ENCODE results near the gene CRYZL1. TPM values are rescaled to one million over a fixed set of nuclear protein-coding genes. Genes with fewer than 3 reads are reported as not detected.
A peak's percentile ranks its signal among the peaks of the same experiment; 100 is the strongest.
"Not testable (repeated sequence)": the region's sequence is repeated elsewhere in the genome, so short reads cannot be mapped to it uniquely, and the experiment has no call there.

CRYZL1 gene
- total RNA-seq, 1 donor from 2014 or later, result 36.5 TPM

- intact Hi-C loops (cut with micrococcal nuclease), result loop anchor here (1.0 to 10.0 kb wide), 6 partner anchors 151 to 972 kb away; partner anchors contain the start of genes ATP5PO, DNAJC28, MRPS6 and PAXBP1
- no peaks in the 10 kb centered on the region for H3K36me3 Mint-ChIP-seq (ENCODE audit: low read depth)
- peaks cover 12% of the 10 kb centered on the region for H3K4me1 Mint-ChIP-seq (ENCODE audit: low read depth)
- no peaks in the 10 kb centered on the region for H3K9me3 Mint-ChIP-seq
- peaks cover 22% of the 10 kb centered on the region for H3K27me3 Mint-ChIP-seq (ENCODE audit: low read depth)
- peak overlapping the region; percentile 80 for H3K4me3 Mint-ChIP-seq (ENCODE audit: low read depth)
- no peak overlapping the region for H3K27ac Mint-ChIP-seq
- DNase-seq (ENCODE audit: low spot score), result no peak
These were observed 1.5 kb upstream of the CRYZL1 start for GRCh38 chr21:33642896-33643657.

- Mint-ChIP-seq H3K4me3 (ENCODE audit: low read depth) (peak within 1 kb of the TSS; percentile 94), H3K9me3 (no peaks in the 10 kb centered on the region), H3K27ac (peak within 1 kb of the TSS; percentile 95), H3K27me3 (ENCODE audit: low read depth) (peaks cover 22% of the 10 kb centered on the region), H3K36me3 (ENCODE audit: low read depth) (peaks cover 3% of the 10 kb centered on the region), H3K4me1 (ENCODE audit: low read depth) (peaks cover 13% of the 10 kb centered on the region)
- intact Hi-C loops (cut with micrococcal nuclease), result loop anchor here (1.0 to 10.0 kb wide), 6 partner anchors 150 to 973 kb away; partner anchors contain the start of genes ATP5PO, DNAJC28, MRPS6 and PAXBP1
- peak; percentile 98 for DNase-seq (ENCODE audit: low spot score)
These were observed 720 bp upstream of the CRYZL1 start, which contains the start of gene ITSN1 for GRCh38 chr21:33642027-33642895. TSS of gene ITSN1 (plus strand) at chr21:33642501. CDS start at chr21:33718829, 76,328 bp downstream.

- Mint-ChIP-seq H3K27me3 (ENCODE audit: low read depth) (peaks cover 22% of the 10 kb centered on the region), H3K9me3 (no peaks in the 10 kb centered on the region), H3K36me3 (ENCODE audit: low read depth) (peaks cover 3% of the 10 kb centered on the region), H3K27ac (peak overlapping the region; percentile 95), H3K4me3 (ENCODE audit: low read depth) (peak overlapping the region; percentile 94), H3K4me1 (ENCODE audit: low read depth) (peaks cover 13% of the 10 kb centered on the region)
- no peak for DNase-seq (ENCODE audit: low spot score)
- intact Hi-C loops (cut with micrococcal nuclease), result loop anchor here (1.0 to 10.0 kb wide), 8 partner anchors 53 to 974 kb away; partner anchors contain the start of genes DNAJC28, DONSON, GART and MRPS6
These were observed 717 bp downstream of the CRYZL1 start for GRCh38 chr21:33640697-33641351.

- H3K4me3 Mint-ChIP-seq (ENCODE audit: low read depth), result no peak overlapping the region
- no peaks in the 10 kb centered on the region for H3K27me3 Mint-ChIP-seq (ENCODE audit: low read depth)
- no peak overlapping the region for H3K27ac Mint-ChIP-seq
- intact Hi-C loops (cut with micrococcal nuclease), result no loop called here
- no peaks in the 10 kb centered on the region for H3K9me3 Mint-ChIP-seq
- peaks cover 4% of the 10 kb centered on the region for H3K4me1 Mint-ChIP-seq (ENCODE audit: low read depth)
- DNase-seq (ENCODE audit: low spot score), result no peak
- H3K36me3 Mint-ChIP-seq (ENCODE audit: low read depth), result peaks cover 18% of the 10 kb centered on the region
These were observed 7.3 kb downstream of the CRYZL1 start for GRCh38 chr21:33634254-33634653.

GRCh38 chr21:33626151-33626550, 15.4 kb downstream of the CRYZL1 start:
- DNase-seq (ENCODE audit: low spot score); H3K9me3 Mint-ChIP-seq; H3K27me3 Mint-ChIP-seq (ENCODE audit: low read depth); H3K4me1 Mint-ChIP-seq (ENCODE audit: low read depth); H3K4me3 Mint-ChIP-seq (ENCODE audit: low read depth); intact Hi-C loops (cut with micrococcal nuclease); H3K27ac Mint-ChIP-seq: not testable (repeated sequence)
- H3K36me3 Mint-ChIP-seq (ENCODE audit: low read depth), result peaks cover 32% of the 10 kb centered on the region

- intact Hi-C loops (cut with micrococcal nuclease), result no loop called here
- Mint-ChIP-seq H3K4me3 (ENCODE audit: low read depth) (no peak overlapping the region), H3K36me3 (ENCODE audit: low read depth) (peaks cover 38% of the 10 kb centered on the region), H3K27me3 (ENCODE audit: low read depth) (no peaks in the 10 kb centered on the region), H3K4me1 (ENCODE audit: low read depth) (no peaks in the 10 kb centered on the region), H3K27ac (no peak overlapping the region), H3K9me3 (no peaks in the 10 kb centered on the region)
- DNase-seq (ENCODE audit: low spot score), result no peak
These were observed 19.3 kb downstream of the CRYZL1 start for GRCh38 chr21:33622253-33622652.

GRCh38 chr21:33619726-33620125, 21.8 kb downstream of the CRYZL1 start:
- intact Hi-C loops (cut with micrococcal nuclease), result no loop called here
- no peak overlapping the region for H3K27ac Mint-ChIP-seq
- no peaks in the 10 kb centered on the region for H3K9me3 Mint-ChIP-seq
- no peak for DNase-seq (ENCODE audit: low spot score)
- peaks cover 35% of the 10 kb centered on the region for H3K36me3 Mint-ChIP-seq (ENCODE audit: low read depth)
- no peak overlapping the region for H3K4me3 Mint-ChIP-seq (ENCODE audit: low read depth)
- H3K27me3 Mint-ChIP-seq (ENCODE audit: low read depth), result no peaks in the 10 kb centered on the region
- H3K4me1 Mint-ChIP-seq (ENCODE audit: low read depth), result no peaks in the 10 kb centered on the region

- peaks cover 28% of the 10 kb centered on the region for H3K36me3 Mint-ChIP-seq (ENCODE audit: low read depth)
- H3K4me3 Mint-ChIP-seq (ENCODE audit: low read depth), result no peak overlapping the region
- H3K27ac Mint-ChIP-seq, result no peak overlapping the region
- intact Hi-C loops (cut with micrococcal nuclease), result no loop called here
- H3K9me3 Mint-ChIP-seq, result no peaks in the 10 kb centered on the region
- H3K4me1 Mint-ChIP-seq (ENCODE audit: low read depth), result no peaks in the 10 kb centered on the region
- DNase-seq (ENCODE audit: low spot score), result no peak
- H3K27me3 Mint-ChIP-seq (ENCODE audit: low read depth), result no peaks in the 10 kb centered on the region
These were observed 23.1 kb downstream of the CRYZL1 start for GRCh38 chr21:33618407-33618806.

- H3K9me3 Mint-ChIP-seq; H3K4me3 Mint-ChIP-seq (ENCODE audit: low read depth); intact Hi-C loops (cut with micrococcal nuclease); H3K27ac Mint-ChIP-seq; H3K27me3 Mint-ChIP-seq (ENCODE audit: low read depth); DNase-seq (ENCODE audit: low spot score); H3K4me1 Mint-ChIP-seq (ENCODE audit: low read depth): not testable (repeated sequence)
- H3K36me3 Mint-ChIP-seq (ENCODE audit: low read depth), result peaks cover 30% of the 10 kb centered on the region
These were observed 24.0 kb downstream of the CRYZL1 start for GRCh38 chr21:33617565-33617964.

GRCh38 chr21:33611006-33611744, 30.4 kb downstream of the CRYZL1 start:
- Mint-ChIP-seq H3K4me3 (ENCODE audit: low read depth) (no peak overlapping the region), H3K27me3 (ENCODE audit: low read depth) (no peaks in the 10 kb centered on the region), H3K27ac (no peak overlapping the region), H3K4me1 (ENCODE audit: low read depth) (no peaks in the 10 kb centered on the region), H3K9me3 (no peaks in the 10 kb centered on the region), H3K36me3 (ENCODE audit: low read depth) (peaks cover 19% of the 10 kb centered on the region)
- intact Hi-C loops (cut with micrococcal nuclease), result no loop called here
- DNase-seq (ENCODE audit: low spot score), result no peak

- DNase-seq (ENCODE audit: low spot score), result no peak
- Mint-ChIP-seq H3K27me3 (ENCODE audit: low read depth) (no peaks in the 10 kb centered on the region), H3K9me3 (no peaks in the 10 kb centered on the region), H3K4me3 (ENCODE audit: low read depth) (no peak overlapping the region), H3K36me3 (ENCODE audit: low read depth) (peaks cover 22% of the 10 kb centered on the region), H3K4me1 (ENCODE audit: low read depth) (no peaks in the 10 kb centered on the region), H3K27ac (no peak overlapping the region)
- intact Hi-C loops (cut with micrococcal nuclease), result loop anchor here (10.0 kb wide), 1 partner anchor 224 kb away; no protein-coding TSS in a partner anchor
These were observed 33.0 kb downstream of the CRYZL1 start for GRCh38 chr21:33608559-33608958.

- Mint-ChIP-seq H3K4me3 (ENCODE audit: low read depth) (no peak overlapping the region), H3K27me3 (ENCODE audit: low read depth) (no peaks in the 10 kb centered on the region), H3K4me1 (ENCODE audit: low read depth) (no peaks in the 10 kb centered on the region), H3K27ac (no peak overlapping the region), H3K36me3 (ENCODE audit: low read depth) (peaks cover 34% of the 10 kb centered on the region), H3K9me3 (no peaks in the 10 kb centered on the region)
- intact Hi-C loops (cut with micrococcal nuclease), result no loop called here
- no peak for DNase-seq (ENCODE audit: low spot score)
These were observed 43.5 kb downstream of the CRYZL1 start for GRCh38 chr21:33598051-33598450.

Measured in activated T-helper 2 cell treated with anti-CD3 and anti-CD28 coated beads, Interferon-gamma antibody, Interleukin-2, Interleukin-4, amounts not matched to agents 10 μg/mL and 5 μg/mL and 100 μg/mL, durations not matched to agents 14 hours and 24 hours and 36 hours (primary cell).